ENCODE data around the gene PLB1. TPM values are rescaled to one million over a fixed set of nuclear protein-coding genes. Genes with fewer than 3 reads are reported as not detected.

Gene PLB1
- total RNA-seq, 1 experiment from 2014 or later: 0.91 TPM

DNA sequence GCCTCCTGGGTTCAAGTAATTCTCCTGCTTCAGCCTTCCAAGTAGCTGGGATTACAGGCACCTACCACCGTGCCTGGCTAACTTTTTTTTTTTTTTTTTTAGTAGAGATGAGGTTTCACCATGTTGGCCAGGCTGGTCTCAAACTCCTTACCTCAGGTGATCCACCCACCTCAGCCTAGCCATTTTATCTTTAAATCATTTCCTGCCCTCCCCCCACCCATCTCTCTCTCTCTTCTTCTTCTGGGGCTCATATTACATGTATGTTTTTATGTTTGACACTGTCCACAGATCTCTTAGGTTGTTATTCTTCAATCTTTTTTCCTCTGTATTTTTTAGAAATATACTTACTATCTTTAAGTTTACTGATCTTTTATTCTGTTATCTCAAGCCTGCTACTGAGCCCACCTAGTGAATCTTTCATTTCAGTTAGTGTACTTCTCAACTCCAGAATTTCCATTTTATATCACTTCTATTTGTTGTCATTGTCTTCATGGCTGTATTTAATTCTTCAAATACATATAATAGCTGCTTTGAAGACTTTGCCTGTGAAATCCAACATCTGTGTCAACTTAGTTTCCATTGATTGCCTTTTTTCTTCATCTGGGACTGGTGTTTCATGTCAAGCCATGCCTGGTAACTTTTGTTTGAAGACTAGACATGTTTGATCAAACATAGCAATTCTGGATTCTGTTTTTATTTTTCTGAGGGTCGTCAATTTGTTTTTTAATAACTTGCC, 16.2 kb downstream of the PLB1 start:
- Mint-ChIP-seq H3K4me3 (ENCODE audit: unreplicated experiment) (no peak overlapping the region), H3K9me3 (ENCODE audit: unreplicated experiment) (peaks cover 12% of the 10 kb centered on the region), H3K4me1 (ENCODE audit: insufficient read depth, unreplicated experiment) (peaks cover 8% of the 10 kb centered on the region), H3K36me3 (ENCODE audit: insufficient read depth, unreplicated experiment) (no peaks in the 10 kb centered on the region), H3K27ac (ENCODE audit: low read depth, unreplicated experiment) (no peak overlapping the region), H3K27me3 (ENCODE audit: insufficient read depth, unreplicated experiment) (peaks cover 30% of the 10 kb centered on the region)
- intact Hi-C loops (cut with micrococcal nuclease): no loop called here
- no TSS peak for BruUV-seq (replicated peaks)
- POLR2A ChIA-PET: no interaction called here
- CTCF ChIA-PET: no interaction called here
- DNase-seq (ENCODE audit: unreplicated experiment): no peak
- no peak for TF ChIP-seq CTCF (IDR thresholded peaks at IDR 0.05; ENCODE audit: unreplicated experiment)

DNA sequence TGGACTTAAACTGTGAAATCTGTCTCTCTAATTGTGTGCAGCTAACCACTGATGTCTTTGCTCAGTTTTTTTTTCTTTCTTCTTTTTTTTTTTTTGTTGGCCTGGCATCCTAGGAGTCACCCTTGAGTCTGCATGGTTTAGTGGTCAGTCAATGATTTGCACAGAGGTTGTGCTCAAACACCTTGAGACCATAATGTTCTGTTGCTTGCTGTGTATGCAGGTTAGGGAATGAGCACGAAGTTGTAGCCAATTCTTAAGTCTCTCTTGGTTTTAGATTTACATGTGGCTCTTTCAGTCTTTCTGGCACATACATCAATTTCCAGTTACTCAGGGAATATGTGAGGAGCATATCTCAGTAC, 16.7 kb downstream of the PLB1 start:
- BruUV-seq (replicated peaks): no TSS peak
- CTCF ChIA-PET: no interaction called here
- H3K4me1 Mint-ChIP-seq (ENCODE audit: insufficient read depth, unreplicated experiment): peaks cover 8% of the 10 kb centered on the region
- no peak overlapping the region for H3K27ac Mint-ChIP-seq (ENCODE audit: low read depth, unreplicated experiment)
- no peaks in the 10 kb centered on the region for H3K36me3 Mint-ChIP-seq (ENCODE audit: insufficient read depth, unreplicated experiment)
- peaks cover 12% of the 10 kb centered on the region for H3K9me3 Mint-ChIP-seq (ENCODE audit: unreplicated experiment)
- intact Hi-C loops (cut with micrococcal nuclease): no loop called here
- no peak overlapping the region for H3K4me3 Mint-ChIP-seq (ENCODE audit: unreplicated experiment)
- no peak for TF ChIP-seq CTCF (IDR thresholded peaks at IDR 0.05; ENCODE audit: unreplicated experiment)
- H3K27me3 Mint-ChIP-seq (ENCODE audit: insufficient read depth, unreplicated experiment): peaks cover 32% of the 10 kb centered on the region
- POLR2A ChIA-PET: no interaction called here
- DNase-seq (ENCODE audit: unreplicated experiment): no peak

- ChIA-PET POLR2A (no interaction called here), CTCF (interaction anchor here (0.6 to 0.9 kb wide), 2 partner anchors 50 to 60 kb away, joined by 3 to 4 read pairs; no protein-coding TSS in a partner anchor)
- peaks cover 12% of the 10 kb centered on the region for H3K9me3 Mint-ChIP-seq (ENCODE audit: unreplicated experiment)
- BruUV-seq (replicated peaks): no TSS peak
- peaks cover 37% of the 10 kb centered on the region for H3K27me3 Mint-ChIP-seq (ENCODE audit: insufficient read depth, unreplicated experiment)
- no peaks in the 10 kb centered on the region for H3K36me3 Mint-ChIP-seq (ENCODE audit: insufficient read depth, unreplicated experiment)
- H3K4me3 Mint-ChIP-seq (ENCODE audit: unreplicated experiment): no peak overlapping the region
- no peak overlapping the region for H3K27ac Mint-ChIP-seq (ENCODE audit: low read depth, unreplicated experiment)
- DNase-seq (ENCODE audit: unreplicated experiment): no peak
- H3K4me1 Mint-ChIP-seq (ENCODE audit: insufficient read depth, unreplicated experiment): peaks cover 6% of the 10 kb centered on the region
- intact Hi-C loops (cut with micrococcal nuclease): no loop called here
- TF ChIP-seq CTCF (IDR thresholded peaks at IDR 0.05; ENCODE audit: unreplicated experiment): no peak
These were observed 17.2 kb downstream of the PLB1 start for GRCh38 chr2:28513097-28513496.

- Mint-ChIP-seq H3K27me3 (ENCODE audit: insufficient read depth, unreplicated experiment) (peaks cover 52% of the 10 kb centered on the region), H3K36me3 (ENCODE audit: insufficient read depth, unreplicated experiment) (no peaks in the 10 kb centered on the region), H3K27ac (ENCODE audit: low read depth, unreplicated experiment) (no peak overlapping the region), H3K4me3 (ENCODE audit: unreplicated experiment) (no peak overlapping the region), H3K9me3 (ENCODE audit: unreplicated experiment) (peaks cover 12% of the 10 kb centered on the region), H3K4me1 (ENCODE audit: insufficient read depth, unreplicated experiment) (no peaks in the 10 kb centered on the region)
- BruUV-seq (replicated peaks): no TSS peak
- TF ChIP-seq CTCF (IDR thresholded peaks at IDR 0.05; ENCODE audit: unreplicated experiment): no peak
- ChIA-PET CTCF (interaction anchor here (0.6 to 0.7 kb wide), 2 partner anchors 22 to 31 kb away, joined by 3 to 4 read pairs; no protein-coding TSS in a partner anchor), POLR2A (interaction anchor here (0.6 kb wide), 1 partner anchor 357 kb away, joined by 3 read pairs; no protein-coding TSS in a partner anchor)
- no peak for DNase-seq (ENCODE audit: unreplicated experiment)
- intact Hi-C loops (cut with micrococcal nuclease): no loop called here
These were observed 19.4 kb downstream of the PLB1 start for GRCh38 chr2:28515176-28515751.
